Upper lobe of left lung (tissue), 4 donors: Measurements from ENCODE around the gene C19orf38.

Source experiments
- CTCF ChIP-seq, 6 experiments: fragments of 450-650 bp in 4 of 6; fragments of 200-600 bp in 2 of 6; sonication (generic) in 2 of 6; IDR thresholded peaks; one replicate each; pipeline ENCODE4 v1.5.1; 2016 to 2019; ENCODE audit warnings: antibody characterized with exemption in 6 of 6
- EP300 ChIP-seq, 4 donors: sonication (generic); formaldehyde crosslinking; IDR thresholded peaks; one replicate each; pipeline ENCODE4 v1.5.1; 2017; ENCODE audit warnings: antibody characterized with exemption in 4 of 4, control low read depth in 2 of 4
- POLR2A ChIP-seq, 4 donors: fragments of 450-650 bp; IDR thresholded peaks; one replicate each; pipeline ENCODE4 v1.5.1; 2016 to 2017; ENCODE audit warnings: antibody characterized with exemption in 4 of 4, mild to moderate bottlenecking in 2 of 4

GRCh38 chr19:10812902-10813404 is 35.3 kb upstream of the C19orf38 start:
- TF ChIP-seq POLR2A (IDR thresholded peaks at IDR 0.05) (no peak), CTCF (IDR thresholded peaks at IDR 0.05) (no peak), EP300 (IDR thresholded peaks at IDR 0.05) (no peak)
